ENCODE results near the gene ANKRD33B.

The ANKRD33B gene

GRCh38 chr5:10672146-10673016, 108.5 kb downstream of the ANKRD33B start:
- Histone ChIP-seq H3K27me3 (ENCODE audit: control insufficient read depth in 1 of 2, insufficient read depth in 2 of 2, low read length in 2 of 2) (no peaks in the 10 kb centered on the region), H3K4me1 (ENCODE audit: control insufficient read depth, insufficient read depth, low read length) (peaks cover 3% of the 10 kb centered on the region), H3K9me3 (ENCODE audit: control insufficient read depth in 2 of 2, low read length in 2 of 2) (no peaks in the 10 kb centered on the region), H3K27ac (ENCODE audit: low read length) (no peak overlapping the region), H3K36me3 (ENCODE audit: control insufficient read depth in 2 of 2, insufficient read depth in 2 of 2, low read length in 2 of 2) (peaks cover 0 to under 1% of the 10 kb centered on the region in 2 donors), H3K9ac (ENCODE audit: low read length in 2 of 2) (no peak overlapping the region), H3K4me3 (ENCODE audit: low read length in 2 of 2) (no peak overlapping the region)

GRCh38 chr5:10673017-10673389, 109.1 kb downstream of the ANKRD33B start:
- H3K27me3 ChIP-seq (ENCODE audit: control insufficient read depth in 1 of 2, insufficient read depth in 2 of 2, low read length in 2 of 2): no peaks in the 10 kb centered on the region
- no peak overlapping the region for H3K9ac ChIP-seq (ENCODE audit: low read length in 2 of 2)
- no peaks in the 10 kb centered on the region for H3K9me3 ChIP-seq (ENCODE audit: control insufficient read depth in 2 of 2, low read length in 2 of 2)
- peaks cover 0 to 5% of the 10 kb centered on the region in 2 donors for H3K36me3 ChIP-seq (ENCODE audit: control insufficient read depth in 2 of 2, insufficient read depth in 2 of 2, low read length in 2 of 2)
- H3K27ac ChIP-seq (ENCODE audit: low read length): no peak overlapping the region
- H3K4me1 ChIP-seq (ENCODE audit: control insufficient read depth, insufficient read depth, low read length): peaks cover 3% of the 10 kb centered on the region
- H3K4me3 ChIP-seq (ENCODE audit: low read length in 2 of 2): no peak overlapping the region

GRCh38 chr5:10673407-10673806, 109.5 kb downstream of the ANKRD33B start:
- Histone ChIP-seq H3K36me3 (ENCODE audit: control insufficient read depth in 2 of 2, insufficient read depth in 2 of 2, low read length in 2 of 2) (peaks cover 0 to 9% of the 10 kb centered on the region in 2 donors), H3K27ac (ENCODE audit: low read length) (no peak overlapping the region), H3K9me3 (ENCODE audit: control insufficient read depth in 2 of 2, low read length in 2 of 2) (no peaks in the 10 kb centered on the region), H3K9ac (ENCODE audit: low read length in 2 of 2) (no peak overlapping the region), H3K4me1 (ENCODE audit: control insufficient read depth, insufficient read depth, low read length) (peaks cover 3% of the 10 kb centered on the region), H3K4me3 (ENCODE audit: low read length in 2 of 2) (no peak overlapping the region), H3K27me3 (ENCODE audit: control insufficient read depth in 1 of 2, insufficient read depth in 2 of 2, low read length in 2 of 2) (no peaks in the 10 kb centered on the region)

GRCh38 chr5:10674096-10674495, 110.2 kb downstream of the ANKRD33B start:
- Histone ChIP-seq H3K4me3 (ENCODE audit: low read length in 2 of 2) (no peak overlapping the region), H3K27ac (ENCODE audit: low read length) (no peak overlapping the region), H3K27me3 (ENCODE audit: control insufficient read depth in 1 of 2, insufficient read depth in 2 of 2, low read length in 2 of 2) (no peaks in the 10 kb centered on the region), H3K9ac (ENCODE audit: low read length in 2 of 2) (no peak overlapping the region), H3K36me3 (ENCODE audit: control insufficient read depth in 2 of 2, insufficient read depth in 2 of 2, low read length in 2 of 2) (peaks cover 0 to 11% of the 10 kb centered on the region in 2 donors), H3K9me3 (ENCODE audit: control insufficient read depth in 2 of 2, low read length in 2 of 2) (no peaks in the 10 kb centered on the region), H3K4me1 (ENCODE audit: control insufficient read depth, insufficient read depth, low read length) (peaks cover 3% of the 10 kb centered on the region)

- no peak overlapping the region for H3K4me3 ChIP-seq (ENCODE audit: low read length in 2 of 2)
- no peak overlapping the region for H3K9ac ChIP-seq (ENCODE audit: low read length in 2 of 2)
- H3K27ac ChIP-seq (ENCODE audit: low read length): no peak overlapping the region
- H3K27me3 ChIP-seq (ENCODE audit: control insufficient read depth in 1 of 2, insufficient read depth in 2 of 2, low read length in 2 of 2): no peaks in the 10 kb centered on the region
- no peaks in the 10 kb centered on the region for H3K9me3 ChIP-seq (ENCODE audit: control insufficient read depth in 2 of 2, low read length in 2 of 2)
- H3K4me1 ChIP-seq (ENCODE audit: control insufficient read depth, insufficient read depth, low read length): peaks cover 3% of the 10 kb centered on the region
- H3K36me3 ChIP-seq (ENCODE audit: control insufficient read depth in 2 of 2, insufficient read depth in 2 of 2, low read length in 2 of 2): peaks cover 0 to 11% of the 10 kb centered on the region in 2 donors
These were observed 110.7 kb downstream of the ANKRD33B start for GRCh38 chr5:10674582-10674981.

- H3K27ac ChIP-seq (ENCODE audit: low read length): no peak overlapping the region
- H3K9ac ChIP-seq (ENCODE audit: low read length in 2 of 2): no peak overlapping the region
- H3K4me1 ChIP-seq (ENCODE audit: control insufficient read depth, insufficient read depth, low read length): peaks cover 3% of the 10 kb centered on the region
- peaks cover 0 to 16% of the 10 kb centered on the region in 2 donors for H3K36me3 ChIP-seq (ENCODE audit: control insufficient read depth in 2 of 2, insufficient read depth in 2 of 2, low read length in 2 of 2)
- H3K9me3 ChIP-seq (ENCODE audit: control insufficient read depth in 2 of 2, low read length in 2 of 2): no peaks in the 10 kb centered on the region
- no peak overlapping the region for H3K4me3 ChIP-seq (ENCODE audit: low read length in 2 of 2)
- no peaks in the 10 kb centered on the region for H3K27me3 ChIP-seq (ENCODE audit: control insufficient read depth in 1 of 2, insufficient read depth in 2 of 2, low read length in 2 of 2)
These were observed 111.4 kb downstream of the ANKRD33B start for GRCh38 chr5:10675177-10675700.

GRCh38 chr5:10676224-10676623, 112.4 kb downstream of the ANKRD33B start:
- no peak overlapping the region for H3K9ac ChIP-seq (ENCODE audit: low read length in 2 of 2)
- H3K27ac ChIP-seq (ENCODE audit: low read length): no peak overlapping the region
- peaks cover 3% of the 10 kb centered on the region for H3K4me1 ChIP-seq (ENCODE audit: control insufficient read depth, insufficient read depth, low read length)
- peaks cover 0 to 24% of the 10 kb centered on the region in 2 donors for H3K36me3 ChIP-seq (ENCODE audit: control insufficient read depth in 2 of 2, insufficient read depth in 2 of 2, low read length in 2 of 2)
- H3K9me3 ChIP-seq (ENCODE audit: control insufficient read depth in 2 of 2, low read length in 2 of 2): no peaks in the 10 kb centered on the region
- H3K4me3 ChIP-seq (ENCODE audit: low read length in 2 of 2): no peak overlapping the region
- no peaks in the 10 kb centered on the region for H3K27me3 ChIP-seq (ENCODE audit: control insufficient read depth in 1 of 2, insufficient read depth in 2 of 2, low read length in 2 of 2)

- Histone ChIP-seq H3K36me3 (ENCODE audit: control insufficient read depth in 2 of 2, insufficient read depth in 2 of 2, low read length in 2 of 2) (peaks cover 0 to 24% of the 10 kb centered on the region in 2 donors), H3K27me3 (ENCODE audit: control insufficient read depth in 1 of 2, insufficient read depth in 2 of 2, low read length in 2 of 2) (no peaks in the 10 kb centered on the region)
These were observed 113.1 kb downstream of the ANKRD33B start for GRCh38 chr5:10676946-10677345.

GRCh38 chr5:10677533-10677932, 113.7 kb downstream of the ANKRD33B start:
- peaks cover 0 to 28% of the 10 kb centered on the region in 2 donors for H3K36me3 ChIP-seq (ENCODE audit: control insufficient read depth in 2 of 2, insufficient read depth in 2 of 2, low read length in 2 of 2)
- no peak overlapping the region for H3K27ac ChIP-seq (ENCODE audit: low read length)
- no peak overlapping the region for H3K4me3 ChIP-seq (ENCODE audit: low read length in 2 of 2)
- no peak overlapping the region for H3K9ac ChIP-seq (ENCODE audit: low read length in 2 of 2)
- peaks cover 3% of the 10 kb centered on the region for H3K4me1 ChIP-seq (ENCODE audit: control insufficient read depth, insufficient read depth, low read length)
- H3K27me3 ChIP-seq (ENCODE audit: control insufficient read depth in 1 of 2, insufficient read depth in 2 of 2, low read length in 2 of 2): no peaks in the 10 kb centered on the region
- no peaks in the 10 kb centered on the region for H3K9me3 ChIP-seq (ENCODE audit: control insufficient read depth in 2 of 2, low read length in 2 of 2)

More at GRCh38 chr5:10676946-10677345, 113.1 kb downstream of the ANKRD33B start:
- H3K9me3 ChIP-seq (ENCODE audit: control insufficient read depth in 2 of 2, low read length in 2 of 2): no peaks in the 10 kb centered on the region
- H3K27ac ChIP-seq (ENCODE audit: low read length): no peak overlapping the region
- peaks cover 3% of the 10 kb centered on the region for H3K4me1 ChIP-seq (ENCODE audit: control insufficient read depth, insufficient read depth, low read length)
- H3K4me3 ChIP-seq (ENCODE audit: low read length in 2 of 2): no peak overlapping the region
- no peak overlapping the region for H3K9ac ChIP-seq (ENCODE audit: low read length in 2 of 2)

- H3K27ac ChIP-seq (ENCODE audit: low read length): no peak overlapping the region
- no peaks in the 10 kb centered on the region for H3K9me3 ChIP-seq (ENCODE audit: control insufficient read depth in 2 of 2, low read length in 2 of 2)
- no peaks in the 10 kb centered on the region for H3K27me3 ChIP-seq (ENCODE audit: control insufficient read depth in 1 of 2, insufficient read depth in 2 of 2, low read length in 2 of 2)
- no peak overlapping the region for H3K9ac ChIP-seq (ENCODE audit: low read length in 2 of 2)
- H3K4me1 ChIP-seq (ENCODE audit: control insufficient read depth, insufficient read depth, low read length): peaks cover 3% of the 10 kb centered on the region
- H3K4me3 ChIP-seq (ENCODE audit: low read length in 2 of 2): no peak overlapping the region
- peaks cover 0 to 32% of the 10 kb centered on the region in 2 donors for H3K36me3 ChIP-seq (ENCODE audit: control insufficient read depth in 2 of 2, insufficient read depth in 2 of 2, low read length in 2 of 2)
These were observed 114.4 kb downstream of the ANKRD33B start for GRCh38 chr5:10678244-10678643.
